Esophagus (tissue), 2 donors: Measurements from ENCODE around the gene ORM2. TPM values are rescaled to one million over a fixed set of nuclear protein-coding genes. Genes with fewer than 3 reads are reported as not detected.

Source experiments
- H3K27ac ChIP-seq, 2 donors: one replicate each; pipeline ENCODE4 v1.5.1; 2013; ENCODE audit warnings: low read depth in 2 of 2, mild to moderate bottlenecking in 2 of 2, inconsistent platforms in 1 of 2, low read length in 1 of 2, moderate library complexity in 1 of 2
- H3K27me3 ChIP-seq, 2 donors: one replicate each; pipeline ENCODE4 v1.6.1; 2013; ENCODE audit warnings: low read length in 2 of 2, control low read depth in 1 of 2, mild to moderate bottlenecking in 1 of 2; ENCODE audit not compliant: insufficient read depth in 2 of 2, control insufficient read depth in 1 of 2
- H3K36me3 ChIP-seq, 2 donors: one replicate each; pipeline ENCODE4 v1.6.1; 2013; ENCODE audit warnings: low read length in 1 of 2; ENCODE audit not compliant: control insufficient read depth in 2 of 2, insufficient read depth in 2 of 2
- H3K4me1 ChIP-seq, 2 donors: one replicate each; pipeline ENCODE4 v1.6.1; 2013; ENCODE audit warnings: low read length in 1 of 2; ENCODE audit not compliant: control insufficient read depth in 2 of 2, insufficient read depth in 2 of 2
- H3K4me3 ChIP-seq, 2 donors: one replicate each; pipeline ENCODE4 v1.5.1; 2013; ENCODE audit warnings: low read length in 2 of 2, mild to moderate bottlenecking in 2 of 2, low read depth in 1 of 2, moderate library complexity in 1 of 2
- H3K9me3 ChIP-seq, 2 donors: one replicate each; pipeline ENCODE4 v1.6.1; 2013; ENCODE audit warnings: mild to moderate bottlenecking in 2 of 2, low read depth in 1 of 2, low read length in 1 of 2, moderate library complexity in 1 of 2; ENCODE audit not compliant: control insufficient read depth in 2 of 2, insufficient read depth in 1 of 2
- WGBS, 2 donors: extraction: QIAGEN DNeasy Blood & Tissue Kit; methylation state at CpG; one replicate each; pipeline ENCODE4 v1.1.7; 2013; 5-methylcytosine and 5-hydroxymethylcytosine counted together
- polyA plus RNA-seq, 2 donors: library from polyadenylated mRNA; stranded (reverse); fragments of 200-250 nt; gene quantifications; one replicate each; pipeline ENCODE4 v1.2.3, GENCODE V29; 2013
- donor health status: healthy with polysubstance abuse.
- donor health status: Bipolar disorder and iron deficiency.

ORM2 gene
- polyA plus RNA-seq, 2 donors = 0.12 TPM; not detected in 1

- H3K36me3 ChIP-seq = peaks cover 0 to 8% of the 10 kb centered on the region in 2 donors
- no peak overlapping the region for H3K4me3 ChIP-seq
- H3K27me3 ChIP-seq = no peaks in the 10 kb centered on the region
- no peaks in the 10 kb centered on the region for H3K9me3 ChIP-seq
- 79 to 82% methylated on average over 5 of the region's 5 CpGs for WGBS, 2 donors
- H3K4me1 ChIP-seq = no peaks in the 10 kb centered on the region
- H3K27ac ChIP-seq = no peak overlapping the region
Observed at GRCh38 chr9:114303571-114303970, 26.1 kb upstream of the ORM2 start.

- no peaks in the 10 kb centered on the region for H3K4me1 ChIP-seq
- H3K27ac ChIP-seq = no peak overlapping the region
- peaks cover 0 to 8% of the 10 kb centered on the region in 2 donors for H3K36me3 ChIP-seq
- H3K9me3 ChIP-seq = no peaks in the 10 kb centered on the region
- H3K4me3 ChIP-seq = no peak overlapping the region
- no peaks in the 10 kb centered on the region for H3K27me3 ChIP-seq
- 92 to 95% methylated on average over 4 of the region's 4 CpGs for WGBS, 2 donors
Observed at GRCh38 chr9:114303977-114304376, 25.7 kb upstream of the ORM2 start.

GRCh38 chr9:114304416-114305188 is 25.1 kb upstream of the ORM2 start:
- Histone ChIP-seq H3K4me3 (no peak overlapping the region), H3K4me1 (no peaks in the 10 kb centered on the region), H3K36me3 (peaks cover 0 to 10% of the 10 kb centered on the region in 2 donors), H3K9me3 (no peaks in the 10 kb centered on the region), H3K27me3 (no peaks in the 10 kb centered on the region), H3K27ac (no peak overlapping the region)
- 84 to 86% methylated on average over 10 of the region's 10 CpGs for WGBS, 2 donors

GRCh38 chr9:114307899-114308267 is 21.8 kb upstream of the ORM2 start:
- Histone ChIP-seq H3K27me3 (no peaks in the 10 kb centered on the region), H3K36me3 (peaks cover 0 to 11% of the 10 kb centered on the region in 2 donors), H3K27ac (no peak overlapping the region), H3K4me3 (no peak overlapping the region), H3K9me3 (no peaks in the 10 kb centered on the region), H3K4me1 (no peaks in the 10 kb centered on the region)
- WGBS, 2 donors = 87 to 92% methylated on average over 6 of the region's 6 CpGs

- Histone ChIP-seq H3K27ac (no peak overlapping the region), H3K27me3 (no peaks in the 10 kb centered on the region), H3K36me3 (peaks cover 0 to 11% of the 10 kb centered on the region in 2 donors), H3K9me3 (no peaks in the 10 kb centered on the region), H3K4me3 (no peak overlapping the region), H3K4me1 (no peaks in the 10 kb centered on the region)
- WGBS, 2 donors = 92 to 94% methylated on average over 13 of the region's 13 CpGs
Observed at GRCh38 chr9:114308361-114308950, 21.2 kb upstream of the ORM2 start.

GRCh38 chr9:114309096-114309495 is 20.6 kb upstream of the ORM2 start:
- Histone ChIP-seq H3K27me3 (no peaks in the 10 kb centered on the region), H3K36me3 (peaks cover 0 to 11% of the 10 kb centered on the region in 2 donors)

DNA sequence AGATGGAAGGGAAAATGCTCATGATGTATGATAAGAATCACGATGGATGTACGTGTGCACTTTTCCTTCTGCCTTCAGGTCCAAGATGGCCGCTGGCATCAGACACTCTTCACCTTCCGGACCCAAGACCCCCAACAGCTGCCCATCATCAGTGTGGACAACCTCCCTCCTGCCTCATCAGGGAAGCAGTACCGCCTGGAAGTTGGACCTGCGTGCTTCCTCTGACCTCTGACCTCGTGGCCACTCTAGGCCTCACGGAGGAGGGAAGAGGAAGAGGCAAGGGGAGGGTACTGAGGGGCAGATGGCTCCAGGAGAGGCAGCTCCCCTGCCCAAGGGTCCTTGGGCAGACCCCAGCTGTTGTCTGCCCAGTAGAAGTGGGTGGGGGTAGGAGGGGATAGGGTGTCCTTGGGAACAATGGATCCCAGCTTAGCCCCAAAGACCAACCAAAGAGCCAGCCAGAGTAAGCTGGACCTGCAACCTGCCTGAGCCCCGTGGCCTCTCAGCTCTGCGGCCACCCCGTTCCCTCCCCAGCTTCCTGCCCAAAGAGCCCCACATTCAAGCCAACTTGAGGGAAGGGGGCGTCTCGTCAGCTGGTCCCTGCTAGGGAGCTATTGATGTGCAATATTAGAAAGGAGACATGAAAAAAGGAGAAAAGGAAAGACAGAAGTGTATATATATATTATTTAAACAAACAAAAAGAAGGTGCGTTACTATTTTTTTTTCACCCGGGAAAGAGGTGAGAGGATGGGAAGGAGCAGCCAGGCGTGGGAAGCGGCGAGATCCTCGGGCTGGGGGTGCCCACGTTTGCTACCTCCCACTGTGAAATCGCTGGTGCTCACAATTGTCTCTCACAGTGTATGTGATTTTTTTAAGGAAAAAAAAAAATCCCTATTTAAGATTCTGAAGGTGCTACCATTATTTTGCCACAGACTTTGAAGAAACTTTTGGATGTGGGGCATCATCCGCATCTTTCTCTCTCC is 18.9 kb upstream of the ORM2 start:
- Histone ChIP-seq H3K27me3 (no peaks in the 10 kb centered on the region), H3K4me3 (no peak overlapping the region), H3K36me3 (peaks cover 0 to 9% of the 10 kb centered on the region in 2 donors), H3K9me3 (peaks cover 0 to 5% of the 10 kb centered on the region in 2 donors), H3K4me1 (no peaks in the 10 kb centered on the region), H3K27ac (no peak overlapping the region)
- 87% methylated on average over 21 to 22 of the region's 22 CpGs for WGBS, 2 donors

More at GRCh38 chr9:114309096-114309495, 20.6 kb upstream of the ORM2 start:
- Histone ChIP-seq H3K4me1 (no peaks in the 10 kb centered on the region), H3K4me3 (no peak overlapping the region), H3K9me3 (no peaks in the 10 kb centered on the region), H3K27ac (no peak overlapping the region)
- WGBS, 2 donors = 89 to 92% methylated on average over 13 of the region's 13 CpGs

GRCh38 chr9:114311571-114312512 is 17.8 kb upstream of the ORM2 start:
- H3K27me3 ChIP-seq = no peaks in the 10 kb centered on the region
- H3K9me3 ChIP-seq = peaks cover 0 to 5% of the 10 kb centered on the region in 2 donors
- H3K4me1 ChIP-seq = peaks cover 0 to 2% of the 10 kb centered on the region in 2 donors
- no peak overlapping the region for H3K27ac ChIP-seq
- H3K36me3 ChIP-seq = peaks cover 0 to 9% of the 10 kb centered on the region in 2 donors
- 90 to 91% methylated on average over 28 of the region's 28 CpGs for WGBS, 2 donors
- H3K4me3 ChIP-seq = no peak overlapping the region
